GM11168 (cell line): Measurements from ENCODE around the gene LCA5.
"Not testable (repeated sequence)": the region's sequence is repeated elsewhere in the genome, so short reads cannot be mapped to it uniquely, and the experiment has no call there.

ENCODE experiments used
- in situ Hi-C: fragments of 300-500 bp; cut with MboI; formaldehyde crosslinking; loops from one replicate; pipeline ENCODE4 v1.12.0; 2022; ENCODE audit warnings: low sequenced_read_pairs; ENCODE audit not compliant: unreplicated experiment

The LCA5 gene

GRCh38 chr6:79538106-79538971, 1.1 kb upstream of the LCA5 start:
- in situ Hi-C loops, result no loop called here

GRCh38 chr6:79536585-79536953, 661 bp downstream of the LCA5 start:
- in situ Hi-C loops, result no loop called here

- in situ Hi-C loops, result not testable (repeated sequence)
Observed at GRCh38 chr6:79529567-79529966, 7.7 kb downstream of the LCA5 start.

GRCh38 chr6:79526897-79527296, 10.3 kb downstream of the LCA5 start:
- in situ Hi-C loops, result no loop called here

GRCh38 chr6:79525272-79526100, 11.7 kb downstream of the LCA5 start:
- in situ Hi-C loops, result no loop called here

GRCh38 chr6:79524065-79524464, 13.2 kb downstream of the LCA5 start:
- in situ Hi-C loops, result no loop called here

GRCh38 chr6:79522609-79523008, 14.6 kb downstream of the LCA5 start:
- in situ Hi-C loops, result no loop called here

GRCh38 chr6:79520534-79520933, 16.7 kb downstream of the LCA5 start:
- in situ Hi-C loops, result no loop called here

GRCh38 chr6:79518842-79519241, 18.4 kb downstream of the LCA5 start:
- in situ Hi-C loops, result no loop called here

GRCh38 chr6:79515436-79515835, 21.8 kb downstream of the LCA5 start:
- in situ Hi-C loops, result no loop called here

GRCh38 chr6:79513111-79513510, 24.1 kb downstream of the LCA5 start:
- in situ Hi-C loops, result no loop called here

- in situ Hi-C loops, result no loop called here
Observed at GRCh38 chr6:79512014-79512413, 25.2 kb downstream of the LCA5 start.

- in situ Hi-C loops, result no loop called here
Observed at GRCh38 chr6:79510707-79511106, 26.5 kb downstream of the LCA5 start.

GRCh38 chr6:79506251-79506650, 31.0 kb downstream of the LCA5 start:
- in situ Hi-C loops, result no loop called here

- in situ Hi-C loops, result no loop called here
Observed at GRCh38 chr6:79504372-79504771, 32.9 kb downstream of the LCA5 start.

GRCh38 chr6:79498842-79499241, 38.4 kb downstream of the LCA5 start:
- in situ Hi-C loops, result no loop called here

- in situ Hi-C loops, result no loop called here
Observed at GRCh38 chr6:79495246-79495645, 42.0 kb downstream of the LCA5 start.

GRCh38 chr6:79494841-79495240, 42.4 kb downstream of the LCA5 start:
- in situ Hi-C loops, result no loop called here

- in situ Hi-C loops, result no loop called here
Observed at GRCh38 chr6:79470728-79471127, 66.5 kb downstream of the LCA5 start.

- in situ Hi-C loops, result no loop called here
Observed at GRCh38 chr6:79469376-79470246, 67.6 kb downstream of the LCA5 start.
